ENCODE data around the gene CYLD. TPM values are rescaled to one million over a fixed set of nuclear protein-coding genes. Genes with fewer than 3 reads are reported as not detected.
A peak's percentile ranks its signal among the peaks of the same experiment; 100 is the strongest.

Gene CYLD
- total RNA-seq, 3 donors from 2014 or later, result 40.6 to 62.9 (median 43.4) TPM

GRCh38 chr16:50744881-50745280 lies 3.0 kb downstream of the CYLD start:
- Histone ChIP-seq H3K27me3 (no peaks in the 10 kb centered on the region), H3K4me3 (no peak overlapping the region), H3K27ac (no peak overlapping the region), H3K9me3 (no peaks in the 10 kb centered on the region), H3K4me1 (peaks cover 0 to 4% of the 10 kb centered on the region in 2 donors), H3K36me3 (no peaks in the 10 kb centered on the region)
- DNase-seq (ENCODE audit: low spot score in 2 of 2), result no peak
- TF ChIP-seq POLR2AphosphoS5 (IDR thresholded peaks at IDR 0.05), result no peak
- TF ChIP-seq POLR2A (IDR thresholded peaks at IDR 0.05), result no peak
- intact Hi-C loops (cut with DNase I; ENCODE audit: low total_unique reads), result no loop called here

GRCh38 chr16:50745940-50746339 lies 4.1 kb downstream of the CYLD start:
- Histone ChIP-seq H3K9me3 (no peaks in the 10 kb centered on the region), H3K27me3 (no peaks in the 10 kb centered on the region), H3K4me1 (peaks cover 0 to 4% of the 10 kb centered on the region in 2 donors), H3K36me3 (no peaks in the 10 kb centered on the region), H3K27ac (no peak overlapping the region), H3K4me3 (no peak overlapping the region)
- no peak for DNase-seq (ENCODE audit: low spot score in 2 of 2)
- TF ChIP-seq POLR2AphosphoS5 (IDR thresholded peaks at IDR 0.05), result no peak
- no peak for TF ChIP-seq POLR2A (IDR thresholded peaks at IDR 0.05)
- TF ChIP-seq CTCF (IDR thresholded peaks at IDR 0.05), result no peak
- intact Hi-C loops (cut with DNase I; ENCODE audit: low total_unique reads), result no loop called here

- Histone ChIP-seq H3K9me3 (no peaks in the 10 kb centered on the region), H3K4me3 (no peak overlapping the region), H3K4me1 (peaks cover 0 to 4% of the 10 kb centered on the region in 2 donors), H3K27ac (no peak overlapping the region), H3K27me3 (no peaks in the 10 kb centered on the region), H3K36me3 (no peaks in the 10 kb centered on the region)
- intact Hi-C loops (cut with DNase I; ENCODE audit: low total_unique reads), result no loop called here
- TF ChIP-seq CTCF (IDR thresholded peaks at IDR 0.05) (peak in 1 of 3 donors; percentile 16), POLR2AphosphoS5 (IDR thresholded peaks at IDR 0.05) (no peak)
- DNase-seq (ENCODE audit: low spot score in 2 of 2), result no peak
These were observed 5.5 kb downstream of the CYLD start for GRCh38 chr16:50747207-50747956.

- intact Hi-C loops (cut with DNase I; ENCODE audit: low total_unique reads), result no loop called here
- no peak for TF ChIP-seq POLR2A (IDR thresholded peaks at IDR 0.05)
- TF ChIP-seq CTCF (IDR thresholded peaks at IDR 0.05), result no peak
- TF ChIP-seq POLR2AphosphoS5 (IDR thresholded peaks at IDR 0.05), result no peak
- Histone ChIP-seq H3K4me1 (no peaks in the 10 kb centered on the region), H3K9me3 (no peaks in the 10 kb centered on the region), H3K36me3 (no peaks in the 10 kb centered on the region), H3K27me3 (no peaks in the 10 kb centered on the region), H3K27ac (no peak overlapping the region), H3K4me3 (no peak overlapping the region)
- no peak for DNase-seq (ENCODE audit: low spot score in 2 of 2)
These were observed 9.6 kb downstream of the CYLD start for GRCh38 chr16:50751528-50751927.

- Histone ChIP-seq H3K4me3 (no peak overlapping the region), H3K36me3 (no peaks in the 10 kb centered on the region), H3K4me1 (no peaks in the 10 kb centered on the region), H3K27ac (no peak overlapping the region), H3K27me3 (no peaks in the 10 kb centered on the region), H3K9me3 (no peaks in the 10 kb centered on the region)
- DNase-seq (ENCODE audit: low spot score in 2 of 2), result no peak
- intact Hi-C loops (cut with DNase I; ENCODE audit: low total_unique reads), result no loop called here
- TF ChIP-seq CTCF (IDR thresholded peaks at IDR 0.05), result no peak
- no peak for TF ChIP-seq POLR2AphosphoS5 (IDR thresholded peaks at IDR 0.05)
These were observed 10.8 kb downstream of the CYLD start for GRCh38 chr16:50752471-50753235.
